GM19324 (cell line): ENCODE data around the gene MELK.

ENCODE experiments used
- ATAC-seq: cut with Tn5 transposase; IDR thresholded peaks from one replicate; pipeline ENCODE4 v1.9.1; 2021; ENCODE audit warnings: mild to moderate bottlenecking, moderate library complexity; ENCODE audit not compliant: unreplicated experiment, low FRiP score

The MELK gene

DNA sequence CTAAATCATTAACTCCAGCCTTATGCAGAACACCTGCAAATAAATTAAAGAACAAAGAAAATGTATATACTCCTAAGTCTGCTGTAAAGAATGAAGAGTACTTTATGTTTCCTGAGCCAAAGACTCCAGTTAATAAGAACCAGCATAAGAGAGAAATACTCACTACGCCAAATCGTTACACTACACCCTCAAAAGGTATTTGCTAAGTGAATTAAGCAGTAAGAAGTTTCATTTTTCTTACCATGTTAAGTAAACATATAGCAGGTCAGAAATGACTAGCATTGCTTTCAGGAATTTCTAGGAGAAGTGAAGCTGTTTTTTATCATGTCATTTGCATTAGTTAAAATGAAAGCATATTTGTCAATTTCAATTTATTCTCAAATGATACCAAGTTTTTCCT is 92.7 kb downstream of the MELK start:
- ATAC-seq: no peak

DNA sequence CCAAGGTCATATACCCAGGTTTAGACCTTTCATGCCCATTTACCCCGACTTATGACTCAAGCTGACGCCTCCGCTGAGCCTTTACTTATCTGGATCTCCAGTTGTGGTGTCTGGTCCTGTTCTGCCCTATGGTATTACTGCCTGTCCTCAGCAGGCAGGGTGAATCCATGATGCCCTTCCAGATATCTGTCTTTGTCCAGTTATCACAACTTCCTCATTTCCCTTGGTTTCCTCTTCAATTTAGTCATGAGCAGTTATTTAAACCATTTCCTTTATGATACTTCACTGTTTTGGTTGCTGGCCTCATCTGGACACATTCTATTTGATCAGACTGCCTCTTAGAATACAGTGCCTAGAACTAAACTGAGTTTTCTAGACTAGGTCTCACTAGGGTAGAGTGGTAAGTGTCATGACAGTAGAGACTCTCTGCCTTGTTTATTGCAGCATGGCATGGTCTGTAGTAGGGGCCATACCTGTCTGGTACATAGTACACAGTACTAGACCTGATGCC is 93.3 kb downstream of the MELK start:
- ATAC-seq: peak; percentile 73

DNA sequence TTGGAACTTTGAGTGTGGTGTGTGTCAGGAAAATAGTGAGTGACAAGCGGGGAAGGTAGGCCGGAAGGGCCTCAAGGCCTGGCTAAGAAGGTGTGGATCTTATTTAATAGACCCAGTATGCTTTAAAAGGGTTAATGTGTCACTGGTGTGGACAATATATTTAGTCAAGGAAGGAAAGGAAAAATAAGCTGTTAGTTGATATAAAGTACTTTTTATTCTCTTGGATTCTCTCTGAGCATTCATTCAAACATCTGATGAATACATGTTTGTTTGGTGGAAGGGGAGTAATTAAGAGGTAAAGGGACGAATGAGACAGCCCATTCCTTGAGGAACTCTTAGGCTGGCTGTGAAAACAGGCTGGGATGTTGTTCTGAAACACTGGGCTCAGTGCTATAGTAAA is 98.9 kb downstream of the MELK start:
- no peak for ATAC-seq

DNA sequence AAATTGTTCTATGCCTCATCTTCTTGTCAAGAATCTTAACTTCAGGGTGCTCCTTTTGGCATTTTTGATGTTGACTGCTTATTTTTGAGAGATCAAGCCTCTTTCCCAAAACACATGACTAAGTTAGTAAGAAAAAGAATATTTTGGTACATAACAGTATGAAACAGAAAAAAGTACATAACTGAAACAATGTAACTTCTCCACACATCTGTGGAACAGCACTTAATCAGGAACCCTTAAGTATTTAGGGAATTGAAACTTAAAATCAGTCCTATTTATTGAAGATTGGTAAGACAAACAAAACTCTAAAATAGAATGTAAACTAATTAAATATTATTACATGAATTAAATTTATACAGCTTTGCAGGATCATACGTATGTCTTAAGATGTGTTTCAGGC is 103.4 kb downstream of the MELK start:
- no peak for ATAC-seq

- ATAC-seq: no peak
Observed at GRCh38 chr9:36676778-36677485, 104.2 kb downstream of the MELK start.

DNA sequence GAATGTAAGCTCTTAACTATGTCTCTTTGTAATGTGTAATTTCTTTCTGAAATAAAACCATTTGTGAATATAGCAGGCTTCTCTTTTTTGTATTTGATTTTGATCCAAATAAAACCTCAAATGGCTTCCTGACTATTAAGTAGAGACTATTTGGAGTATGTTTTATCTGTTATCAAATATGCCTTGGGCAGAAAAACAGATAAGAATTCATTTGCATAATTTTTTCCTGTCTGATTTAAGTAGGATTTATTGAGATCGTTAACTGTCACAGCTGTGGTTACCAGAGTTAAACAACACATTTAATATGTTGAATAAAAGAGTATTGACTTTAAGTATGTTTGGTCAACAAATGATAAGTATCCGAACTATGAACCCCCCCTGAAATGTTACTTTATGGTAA is 104.9 kb downstream of the MELK start:
- no peak for ATAC-seq

- no peak for ATAC-seq
Observed at GRCh38 chr9:36679710-36680109, 107.0 kb downstream of the MELK start.

DNA sequence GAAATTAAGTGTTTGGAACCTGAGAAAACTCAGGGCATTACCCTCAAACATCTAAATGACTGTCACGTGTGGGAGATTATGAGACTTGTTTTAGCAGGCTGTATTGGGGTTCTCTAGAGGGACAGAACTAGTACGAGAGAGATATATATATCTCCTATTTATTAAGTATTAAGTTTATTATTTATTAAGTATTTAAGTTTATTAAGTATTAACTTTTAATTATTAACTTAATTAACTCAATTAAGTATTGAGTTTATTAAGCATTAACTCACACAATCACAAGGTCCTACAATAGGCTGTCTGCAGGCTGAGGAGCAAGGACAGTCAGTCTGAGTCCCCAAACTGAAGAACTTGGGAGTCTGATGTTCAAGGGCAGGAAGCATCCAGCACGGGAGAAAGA is 113.8 kb downstream of the MELK start:
- ATAC-seq: no peak

DNA sequence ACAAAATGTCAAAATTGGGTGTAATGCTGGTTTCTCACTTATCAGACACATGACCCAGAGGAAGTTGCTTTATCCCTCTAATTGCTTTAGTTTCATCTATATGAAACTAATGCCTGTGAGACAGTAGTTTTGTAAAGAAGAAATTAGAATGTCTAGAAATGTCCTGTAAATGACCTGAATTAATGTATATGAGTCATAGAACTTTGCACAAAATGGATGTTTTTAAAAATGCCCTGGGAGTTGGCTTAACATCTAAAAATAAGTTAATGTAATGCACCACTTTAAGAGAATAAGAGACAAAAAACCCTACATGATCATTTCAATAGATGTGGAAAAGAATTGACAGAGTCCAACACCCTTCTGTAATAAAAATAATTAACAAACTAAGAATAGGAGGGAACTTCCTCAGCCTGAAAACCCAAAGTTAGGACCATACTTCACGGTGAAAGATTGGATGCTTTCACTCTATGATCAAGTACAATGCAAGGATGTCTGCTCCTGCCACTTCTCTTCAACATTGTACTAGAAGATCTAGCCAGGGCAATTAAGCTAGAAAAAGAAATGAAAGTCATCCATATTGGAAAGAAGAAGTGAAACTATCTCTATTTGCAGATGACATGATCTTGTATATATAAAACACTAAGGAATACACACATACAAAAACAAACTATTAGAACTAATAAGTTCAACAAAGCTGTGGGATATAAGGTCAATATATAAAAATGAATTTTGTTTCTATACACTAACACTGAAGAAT is 117.9 kb downstream of the MELK start:
- ATAC-seq: no peak

- no peak for ATAC-seq
Observed at GRCh38 chr9:36691671-36692070, 119.0 kb downstream of the MELK start.

DNA sequence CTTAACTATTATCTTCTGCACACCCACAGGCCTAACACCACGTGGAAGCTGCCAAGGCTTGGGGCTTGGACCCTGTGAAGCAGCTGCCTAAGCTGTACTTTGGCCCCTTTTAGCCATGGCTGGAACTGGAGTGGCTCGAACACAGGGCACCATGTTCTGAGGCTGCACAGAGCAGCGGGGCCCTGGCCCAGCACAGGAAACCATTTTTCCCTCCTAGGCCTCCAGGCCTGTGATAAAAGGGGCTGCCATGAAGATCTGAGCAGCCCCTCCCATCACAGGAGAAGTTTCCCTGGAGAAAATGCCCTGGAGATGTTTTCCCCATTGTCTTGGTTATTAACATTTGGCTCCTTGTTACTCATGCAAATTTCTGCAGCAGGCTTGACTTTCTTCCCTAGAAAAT is 126.3 kb downstream of the MELK start:
- ATAC-seq: no peak

GRCh38 chr9:36704148-36704547 is 131.5 kb downstream of the MELK start:
- ATAC-seq: no peak

- ATAC-seq: no peak
Observed at GRCh38 chr9:36713515-36714490, 141.1 kb downstream of the MELK start.

DNA sequence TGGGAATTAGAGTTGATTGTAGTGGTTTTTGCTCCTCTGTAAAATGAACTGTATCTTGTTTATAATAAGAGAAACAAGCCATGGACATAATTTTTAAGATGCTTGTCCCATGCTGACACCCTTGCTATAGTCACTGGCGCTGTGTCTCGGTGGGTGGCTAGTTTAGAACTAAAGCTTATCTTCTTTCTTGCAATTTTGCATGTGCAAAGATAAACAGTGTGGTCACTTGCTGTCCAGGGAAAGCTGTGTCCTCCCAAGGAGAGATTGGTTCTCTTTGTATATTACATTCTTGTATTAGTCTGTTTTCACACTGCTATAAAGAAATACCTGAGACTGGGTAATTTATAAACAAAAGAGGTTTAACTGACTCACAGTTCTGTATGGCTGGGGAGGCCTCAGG is 143.8 kb downstream of the MELK start:
- no peak for ATAC-seq

DNA sequence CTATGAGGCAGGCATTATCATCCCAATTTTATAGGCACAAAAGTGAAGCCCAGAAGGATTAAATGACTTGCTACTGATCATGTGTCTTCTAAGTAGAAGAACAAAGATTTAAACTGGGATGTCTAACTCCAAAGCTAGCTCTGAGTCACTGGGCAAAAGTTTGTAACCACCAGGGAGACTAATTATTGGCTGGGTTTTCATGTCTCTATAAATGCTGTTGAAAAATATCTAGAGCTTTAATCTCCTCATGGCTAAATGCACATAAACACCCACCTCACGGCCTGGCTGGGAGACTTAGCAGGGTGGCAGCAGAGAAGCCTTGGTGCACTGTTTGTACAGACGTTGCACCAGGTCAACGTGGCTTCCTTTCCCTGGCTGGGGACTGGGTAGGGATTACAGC is 144.6 kb downstream of the MELK start:
- no peak for ATAC-seq

- no peak for ATAC-seq
Observed at GRCh38 chr9:36718612-36719011, 145.9 kb downstream of the MELK start.

GRCh38 chr9:36720043-36720442 is 147.3 kb downstream of the MELK start:
- no peak for ATAC-seq

DNA sequence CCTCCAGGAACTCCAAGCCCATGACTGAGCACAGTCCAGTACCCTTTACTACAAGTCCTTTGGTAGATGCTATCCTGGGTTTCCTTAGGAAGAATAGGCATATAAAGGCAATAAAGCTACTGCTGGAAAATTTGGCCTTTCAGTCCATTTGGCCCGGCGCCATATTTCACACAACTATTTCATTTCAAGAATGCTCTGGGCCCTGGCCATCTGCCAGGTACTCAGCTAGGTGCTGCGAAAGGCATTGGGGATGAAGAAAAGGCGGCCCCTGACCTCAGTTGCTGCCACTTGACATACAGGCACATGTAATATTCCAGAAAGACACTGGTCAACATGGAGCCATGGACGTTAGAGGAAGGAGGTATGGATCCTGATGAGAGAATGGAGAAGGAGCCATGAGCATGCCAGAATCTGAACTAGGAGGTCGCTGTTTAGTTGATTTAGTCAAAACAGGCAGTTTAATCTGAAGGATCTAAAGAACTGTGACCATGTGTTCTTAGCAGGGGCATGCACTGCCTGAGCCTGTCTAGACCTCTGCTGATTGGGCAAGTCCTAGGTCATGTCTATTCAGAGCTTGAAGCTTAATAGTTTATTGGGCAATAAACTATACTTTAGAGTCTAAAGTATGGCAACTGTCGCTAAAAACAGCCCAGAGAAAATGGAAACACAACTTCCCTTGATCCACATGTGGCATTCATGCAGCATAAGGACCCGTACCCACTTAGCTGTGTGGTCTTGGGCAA is 149.3 kb downstream of the MELK start:
- no peak for ATAC-seq

DNA sequence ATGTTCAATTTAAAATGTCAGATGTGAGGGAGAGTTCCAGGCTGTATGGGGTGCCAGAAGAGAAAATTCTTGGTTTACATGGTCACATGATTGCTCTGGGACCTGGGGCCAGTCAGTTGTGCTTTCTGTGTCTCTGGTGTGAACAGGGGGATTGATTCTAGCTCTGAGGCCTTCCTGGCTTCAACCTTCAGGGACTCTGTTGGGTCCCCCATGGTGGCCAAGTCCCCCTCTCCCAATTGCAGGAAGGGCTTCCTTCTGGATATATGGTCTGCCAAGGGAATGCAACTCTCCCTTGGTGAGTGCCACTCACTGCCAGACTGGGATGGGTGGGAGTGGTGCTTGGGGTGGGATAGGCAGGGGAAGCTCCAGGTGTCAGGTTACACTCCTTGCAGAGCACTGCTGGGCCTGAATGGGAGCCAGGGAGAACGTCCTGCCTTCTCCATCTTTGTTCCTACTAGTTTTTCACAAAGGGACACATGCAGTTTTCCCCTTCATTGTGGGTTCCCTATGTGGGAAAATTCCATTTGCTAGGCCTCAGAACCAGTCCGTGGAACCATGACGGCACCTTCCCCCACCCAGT is 153.2 kb downstream of the MELK start:
- no peak for ATAC-seq
